Endometrium (tissue), 2 donors: ENCODE results near the gene EGFR.

Experiments used
- FAIRE-seq: peaks from 2 replicates; lab custom pipeline; 2012; peaks lifted over from hg19 to GRCh38; lab: Jason Lieb, UNC
- donor health status: control.
- donor health status: control.

The EGFR gene

GRCh38 chr7:55081472-55082227 is 62.8 kb downstream of the EGFR start:
- no peak for FAIRE-seq

GRCh38 chr7:55082228-55082603 is 63.4 kb downstream of the EGFR start:
- FAIRE-seq = no peak

GRCh38 chr7:55083206-55083605 is 64.4 kb downstream of the EGFR start:
- no peak for FAIRE-seq

- FAIRE-seq = no peak
These were observed 65.5 kb downstream of the EGFR start for GRCh38 chr7:55084307-55084706.

GRCh38 chr7:55085511-55086412 is 66.9 kb downstream of the EGFR start:
- FAIRE-seq = no peak

GRCh38 chr7:55086413-55087201 is 67.8 kb downstream of the EGFR start:
- peak; percentile 43 for FAIRE-seq

- FAIRE-seq = no peak
These were observed 68.7 kb downstream of the EGFR start for GRCh38 chr7:55087521-55087961.

- no peak for FAIRE-seq
These were observed 69.3 kb downstream of the EGFR start for GRCh38 chr7:55088107-55088506.

- no peak for FAIRE-seq
These were observed 69.8 kb downstream of the EGFR start for GRCh38 chr7:55088620-55089019.

GRCh38 chr7:55092186-55092974 is 73.6 kb downstream of the EGFR start:
- no peak for FAIRE-seq

GRCh38 chr7:55092975-55093373 is 74.2 kb downstream of the EGFR start:
- FAIRE-seq = no peak

- no peak for FAIRE-seq
These were observed 74.9 kb downstream of the EGFR start for GRCh38 chr7:55093674-55094073.

- FAIRE-seq = no peak
These were observed 75.4 kb downstream of the EGFR start for GRCh38 chr7:55094092-55094690.

GRCh38 chr7:55095672-55096071 is 76.9 kb downstream of the EGFR start:
- FAIRE-seq = no peak

GRCh38 chr7:55096323-55096722 is 77.5 kb downstream of the EGFR start:
- no peak for FAIRE-seq

GRCh38 chr7:55097100-55097499 is 78.3 kb downstream of the EGFR start:
- no peak for FAIRE-seq

- FAIRE-seq = no peak
These were observed 80.4 kb downstream of the EGFR start for GRCh38 chr7:55099066-55099820.

GRCh38 chr7:55099821-55100543 is 81.2 kb downstream of the EGFR start:
- FAIRE-seq = no peak

- no peak for FAIRE-seq
These were observed 81.9 kb downstream of the EGFR start for GRCh38 chr7:55100544-55101327.
